Tracheal epithelial cell (primary cell): ENCODE measurements around the gene ALAS1. TPM values are rescaled to one million over a fixed set of nuclear protein-coding genes. Genes with fewer than 3 reads are reported as not detected.

Experiments
- total RNA-seq: library from RNA; depleted of rRNA; stranded (reverse); fragments of >200 nt; gene quantifications from 2 replicates; pipeline ENCODE4 v1.2.1, GENCODE V29; 2014

Gene ALAS1
- 36.2 and 44.1 TPM in 2 replicates for total RNA-seq

DNA sequence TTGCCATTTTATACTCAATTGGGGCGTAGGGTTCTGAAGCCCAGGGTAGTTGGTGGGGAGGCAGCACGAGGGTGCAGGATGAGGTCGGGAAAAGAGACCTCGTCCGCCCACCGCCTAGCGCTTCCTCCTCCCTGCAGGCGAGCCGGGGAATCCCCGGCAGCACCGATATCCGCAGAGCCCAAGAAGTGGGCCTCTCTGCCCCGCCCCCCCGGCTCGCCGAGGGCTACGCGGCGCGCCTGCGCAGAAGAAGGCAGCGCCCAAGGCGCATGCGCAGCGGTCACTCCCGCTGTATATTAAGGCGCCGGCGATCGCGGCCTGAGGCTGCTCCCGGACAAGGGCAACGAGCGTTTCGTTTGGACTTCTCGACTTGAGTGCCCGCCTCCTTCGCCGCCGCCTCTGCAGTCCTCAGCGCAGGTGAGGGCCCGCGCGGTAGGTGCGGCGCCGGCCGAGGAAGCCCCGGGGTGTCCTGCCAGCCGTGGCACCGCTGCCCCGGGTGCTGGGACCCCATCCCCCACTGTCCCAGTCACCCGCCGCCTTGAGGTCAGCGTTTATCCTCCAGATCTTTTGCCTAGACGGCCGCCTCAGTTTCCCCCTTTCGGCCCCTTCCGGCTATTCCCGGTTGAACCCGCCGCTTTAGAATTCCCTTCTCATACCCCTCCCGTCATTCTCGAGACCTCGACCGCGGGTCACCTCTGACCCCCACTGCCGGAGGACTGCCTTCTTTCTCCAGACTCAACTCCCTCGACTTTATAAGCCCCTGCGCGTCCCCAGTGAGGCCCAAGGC lies at the start of gene ALAS1:
TSS of gene ALAS1 (plus strand) at position 319 of the 784 bp plus-strand sequence. CDS start 1,082 bp downstream, outside the sequence.

DNA sequence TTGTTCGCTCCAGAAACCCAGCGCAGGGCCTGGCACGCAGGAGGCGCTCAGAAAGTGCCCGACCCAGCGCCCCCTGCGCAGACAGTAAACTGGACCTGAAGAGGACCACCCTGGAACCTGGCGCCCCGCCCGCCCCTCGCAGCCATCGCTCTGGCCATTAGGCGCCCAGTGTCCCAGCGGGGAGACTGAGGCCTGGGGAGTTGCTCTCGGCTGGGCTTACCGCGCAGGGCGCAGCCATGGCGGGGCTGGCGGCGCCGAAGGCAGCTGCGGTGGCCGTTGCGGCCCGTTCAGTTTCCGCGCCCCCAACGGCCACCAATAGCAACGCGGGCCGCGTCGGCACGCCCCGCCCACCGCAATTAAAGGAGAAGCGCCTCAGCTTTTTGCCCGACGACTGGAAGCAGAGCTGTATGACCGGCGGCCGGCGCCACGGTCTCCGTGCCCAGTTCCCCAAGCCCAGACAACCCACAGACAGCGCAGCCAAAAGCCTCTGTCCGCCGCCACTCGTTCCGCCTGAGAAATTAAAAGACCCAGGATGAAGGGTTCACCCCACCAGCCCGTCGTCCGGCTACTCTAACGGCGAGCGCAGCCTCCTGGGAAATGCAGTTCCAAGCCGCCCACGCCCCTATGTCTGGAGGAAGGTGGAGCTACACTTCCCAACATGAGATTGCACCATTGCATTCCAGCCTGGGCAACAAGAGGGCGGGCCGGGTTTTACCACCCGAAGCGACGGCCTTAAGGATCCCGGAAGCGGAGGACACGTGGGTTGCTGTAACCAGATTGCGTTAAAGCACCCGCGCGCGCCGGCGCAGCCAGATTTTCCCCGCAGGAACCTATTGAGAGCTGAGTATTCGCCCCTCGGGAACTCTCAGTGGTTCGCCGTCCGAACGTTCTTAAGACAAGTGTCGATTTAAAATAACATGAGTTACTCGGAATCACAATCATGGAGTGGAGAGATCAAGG lies 43.5 kb upstream of the ALAS1 start, which contains the start of gene POC1A:
TSS of gene POC1A (minus strand) at position 289 of the 960 bp plus-strand sequence. CDS start at position 238, 51 bp downstream.

DNA sequence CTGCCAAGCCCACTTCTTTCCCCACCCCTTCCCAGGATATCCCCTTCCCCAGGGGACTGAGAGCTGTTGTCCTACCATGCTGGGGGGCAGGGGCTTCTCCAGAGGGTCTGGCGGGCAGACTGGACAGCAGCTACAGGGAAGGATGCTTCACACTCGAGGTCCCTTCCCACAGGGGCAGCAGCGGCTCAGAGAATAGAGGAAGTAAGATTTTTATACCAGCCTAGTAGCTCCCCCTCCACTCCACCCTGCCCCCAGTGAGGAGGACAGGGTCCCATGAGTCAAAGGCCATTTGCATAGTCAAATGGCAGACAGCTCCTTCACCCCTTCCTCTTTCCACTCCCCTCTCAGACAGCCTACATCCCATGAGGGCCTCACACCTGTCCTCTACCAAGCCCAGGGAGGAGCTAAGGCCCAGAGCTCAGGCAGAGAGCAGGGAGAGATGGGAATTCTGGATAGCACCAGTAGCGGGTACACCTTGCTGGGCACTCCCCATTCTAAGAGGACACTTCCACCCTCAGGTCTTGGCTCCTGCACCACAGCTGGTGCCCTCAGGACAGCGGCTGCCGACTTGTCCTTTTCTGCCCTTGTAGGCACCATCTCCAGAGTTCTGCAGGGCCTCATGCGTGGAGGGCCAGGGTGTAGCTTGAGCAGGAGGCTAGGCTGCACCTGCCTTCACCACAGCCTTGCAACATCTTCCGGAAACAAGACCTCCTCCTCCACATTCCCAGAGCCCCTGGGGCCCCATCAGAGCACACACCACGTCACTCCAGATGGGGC lies 27.7 kb downstream of the ALAS1 start, which contains the start of gene TLR9:
TSS of gene TLR9 (minus strand) at position 194 of the 777 bp plus-strand sequence. CDS start at position 78, 116 bp downstream.

DNA sequence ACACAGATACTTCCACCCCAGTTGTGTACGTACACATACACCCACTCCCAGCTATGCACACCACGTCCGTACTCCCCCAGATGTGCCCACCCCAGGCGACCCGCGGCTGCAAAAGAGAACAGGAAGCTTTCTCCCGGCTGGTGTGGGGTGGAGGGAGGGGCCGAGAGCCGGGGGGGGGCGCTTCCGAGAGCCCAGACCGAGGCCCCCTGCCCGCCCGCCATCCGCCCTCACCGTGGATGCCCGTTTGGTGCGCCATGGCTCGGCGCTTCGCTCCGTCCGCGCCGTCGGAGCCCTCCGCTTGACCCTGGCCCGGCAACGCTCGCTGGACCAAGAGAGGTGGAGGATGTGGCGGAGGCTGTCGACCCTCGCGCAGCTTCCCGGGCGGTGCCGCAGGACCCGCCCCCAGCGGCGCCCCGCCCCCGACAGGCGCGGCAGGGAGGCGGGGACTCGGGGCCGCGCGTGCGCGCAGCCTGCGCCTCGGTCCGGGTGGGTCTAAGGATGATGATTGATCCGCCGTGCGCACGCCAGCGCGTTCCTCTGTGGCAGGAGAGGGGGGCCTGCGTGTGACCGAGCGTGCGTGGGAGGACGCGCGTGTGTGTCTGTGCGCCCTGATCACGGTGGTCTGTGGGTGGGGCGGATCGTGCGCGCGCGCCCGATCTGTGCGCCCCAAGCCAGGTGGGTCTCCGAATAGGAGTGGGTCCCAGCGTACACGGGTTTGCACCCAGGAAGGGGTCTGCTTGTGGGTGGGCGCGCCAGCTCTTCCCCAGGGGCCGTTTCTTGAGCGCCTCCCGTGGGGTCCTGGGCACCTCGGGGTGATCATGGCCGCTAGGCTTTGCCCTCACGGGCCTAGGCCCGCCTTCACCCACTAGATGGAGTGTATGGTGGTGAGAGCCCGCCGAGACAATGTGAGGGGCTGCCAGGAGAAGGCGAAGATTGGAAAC lies 41.1 kb downstream of the ALAS1 start, which contains the start of gene TWF2:
TSS of gene TWF2 (minus strand) at position 398 of the 941 bp plus-strand sequence. CDS start at position 256, 142 bp downstream.

DNA sequence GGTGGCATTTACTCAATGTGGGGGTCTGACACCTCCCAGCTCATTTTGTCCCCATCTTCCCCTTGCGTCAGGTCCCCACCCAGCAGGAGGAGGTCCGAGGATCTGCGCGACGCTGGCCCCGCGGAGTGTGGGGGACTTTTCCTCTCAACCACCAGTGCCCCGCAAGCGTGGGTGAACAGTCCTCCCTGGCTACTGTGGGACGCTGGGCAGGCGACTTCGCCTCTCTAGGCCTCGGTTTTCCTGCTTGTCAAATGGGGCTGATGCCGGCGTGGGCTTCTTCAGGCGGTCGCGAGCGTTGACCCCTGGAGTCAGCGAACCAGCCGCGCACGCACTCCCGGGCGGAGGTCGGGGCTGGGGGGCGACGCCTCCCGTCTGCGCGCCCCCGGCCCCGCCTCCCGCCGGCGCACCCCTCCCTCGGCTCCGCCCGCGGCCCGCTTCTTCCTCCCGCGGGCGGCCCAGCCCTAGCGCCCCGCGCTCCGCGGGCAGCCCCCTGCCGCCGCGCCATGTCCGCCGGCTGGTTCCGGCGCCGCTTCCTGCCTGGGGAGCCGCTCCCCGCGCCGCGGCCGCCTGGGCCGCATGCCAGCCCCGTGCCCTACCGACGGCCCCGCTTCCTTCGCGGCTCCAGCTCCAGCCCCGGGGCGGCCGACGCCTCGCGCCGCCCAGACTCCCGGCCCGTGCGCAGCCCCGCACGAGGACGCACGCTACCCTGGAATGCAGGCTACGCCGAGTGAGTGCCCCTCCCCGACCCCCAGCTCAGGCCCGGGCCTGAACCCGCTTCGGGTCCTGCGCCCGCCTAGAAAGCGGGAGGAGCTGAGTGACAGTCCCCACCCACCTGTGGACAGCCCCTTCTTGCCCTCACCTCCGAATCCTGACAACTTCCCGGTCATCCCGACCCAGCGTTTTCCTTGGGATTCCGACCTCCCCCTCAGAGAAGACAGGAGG lies 47.6 kb downstream of the ALAS1 start, which contains the start of gene PPM1M:
TSS of gene PPM1M (plus strand) at position 438 of the 942 bp plus-strand sequence. CDS start at position 504, 66 bp downstream.

Other genes starting within 250 kb of the ALAS1 start
- gene GPR62, start 242.8 kb upstream of the ALAS1 start, total RNA-seq, result not detected in 2 replicates
- gene PCBP4, start 230.7 kb upstream of the ALAS1 start, total RNA-seq, result 30.1 and 39.8 TPM in 2 replicates
- gene ABHD14B, start 224.1 kb upstream of the ALAS1 start, total RNA-seq, result 19.5 and 23.0 TPM in 2 replicates
- 3.2 and 6.3 TPM in 2 replicates for gene ABHD14A, start 223.1 kb upstream of the ALAS1 start, total RNA-seq
- gene ACY1, start 214.6 kb upstream of the ALAS1 start, total RNA-seq, result 84.0 and 137 TPM in 2 replicates
- gene RPL29, start 202.3 kb upstream of the ALAS1 start, total RNA-seq, result 1,575 and 1,891 TPM in 2 replicates
- gene DUSP7, start 141.6 kb upstream of the ALAS1 start, total RNA-seq, result 102 and 110 TPM in 2 replicates
- 0.85 and 2.2 TPM in 2 replicates for gene POC1A, start 43.7 kb upstream of the ALAS1 start, total RNA-seq
- gene TLR9, start 27.5 kb downstream of the ALAS1 start, total RNA-seq, result under 0.01 TPM in 1 of 2 replicates, not detected in the other
- 57.1 and 97.1 TPM in 2 replicates for gene TWF2, start 41.0 kb downstream of the ALAS1 start, total RNA-seq
- gene PPM1M, start 47.6 kb downstream of the ALAS1 start, total RNA-seq, result 3.4 and 6.0 TPM in 2 replicates
- gene WDR82, start 80.5 kb downstream of the ALAS1 start, total RNA-seq, result 54.9 and 62.7 TPM in 2 replicates
- 3.4 and 5.8 TPM in 2 replicates for gene GLYCTK, start 89.7 kb downstream of the ALAS1 start, total RNA-seq
- 0.85 and 0.96 TPM in 2 replicates for gene DNAH1, start 118.2 kb downstream of the ALAS1 start, total RNA-seq
- 52.4 and 79.3 TPM in 2 replicates for gene BAP1, start 211.8 kb downstream of the ALAS1 start, total RNA-seq
- 5.8 and 9.6 TPM in 2 replicates for gene PHF7, start 212.5 kb downstream of the ALAS1 start, total RNA-seq
- gene SEMA3G, start 246.9 kb downstream of the ALAS1 start, total RNA-seq, result under 0.01 and 1.7 TPM in 2 replicates